Measurements from ENCODE around the gene KCTD2. TPM values are rescaled to one million over a fixed set of nuclear protein-coding genes. Genes with fewer than 3 reads are reported as not detected.
A peak's percentile ranks its signal among the peaks of the same experiment; 100 is the strongest.

KCTD2 gene
- total and polyA plus RNA-seq, 2 of the 13 experiments (the other 11 are each of a cell fraction or from before 2014, with no cell fraction given), result 28.3 to 32.6 TPM

DNA sequence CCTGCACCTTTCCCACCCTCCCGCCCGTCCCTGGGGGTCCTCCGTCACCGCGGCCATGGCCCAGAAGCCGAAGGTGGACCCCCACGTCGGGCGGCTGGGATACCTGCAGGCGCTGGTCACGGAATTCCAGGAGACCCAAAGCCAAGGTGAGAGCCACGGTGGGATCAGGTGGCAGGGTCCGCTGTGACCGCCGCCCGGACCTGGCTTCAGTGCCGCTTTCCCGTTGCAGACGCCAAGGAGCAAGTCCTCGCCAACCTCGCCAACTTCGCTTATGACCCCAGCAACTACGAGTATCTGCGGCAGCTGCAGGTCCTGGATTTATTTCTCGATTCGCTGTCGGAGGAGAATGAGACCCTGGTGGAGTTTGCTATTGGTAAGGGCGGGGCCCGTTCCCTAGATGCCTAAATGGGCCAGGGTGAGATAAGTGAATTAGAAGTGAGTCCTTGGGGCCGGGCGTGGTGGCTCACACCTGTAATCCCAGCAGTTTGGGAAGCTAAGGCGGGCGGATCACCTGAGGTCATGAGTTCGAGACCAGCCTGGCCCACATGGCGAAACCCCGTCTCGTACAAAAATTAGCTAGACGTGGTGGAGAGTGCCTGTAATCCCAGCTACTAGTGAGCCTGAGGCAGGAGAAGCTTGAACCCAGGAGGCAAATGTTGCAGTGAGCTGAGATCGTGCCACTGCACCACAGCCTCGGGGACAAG lies 63.4 kb downstream of the KCTD2 start (continued):
- TF ChIP-seq, protein P1, sequence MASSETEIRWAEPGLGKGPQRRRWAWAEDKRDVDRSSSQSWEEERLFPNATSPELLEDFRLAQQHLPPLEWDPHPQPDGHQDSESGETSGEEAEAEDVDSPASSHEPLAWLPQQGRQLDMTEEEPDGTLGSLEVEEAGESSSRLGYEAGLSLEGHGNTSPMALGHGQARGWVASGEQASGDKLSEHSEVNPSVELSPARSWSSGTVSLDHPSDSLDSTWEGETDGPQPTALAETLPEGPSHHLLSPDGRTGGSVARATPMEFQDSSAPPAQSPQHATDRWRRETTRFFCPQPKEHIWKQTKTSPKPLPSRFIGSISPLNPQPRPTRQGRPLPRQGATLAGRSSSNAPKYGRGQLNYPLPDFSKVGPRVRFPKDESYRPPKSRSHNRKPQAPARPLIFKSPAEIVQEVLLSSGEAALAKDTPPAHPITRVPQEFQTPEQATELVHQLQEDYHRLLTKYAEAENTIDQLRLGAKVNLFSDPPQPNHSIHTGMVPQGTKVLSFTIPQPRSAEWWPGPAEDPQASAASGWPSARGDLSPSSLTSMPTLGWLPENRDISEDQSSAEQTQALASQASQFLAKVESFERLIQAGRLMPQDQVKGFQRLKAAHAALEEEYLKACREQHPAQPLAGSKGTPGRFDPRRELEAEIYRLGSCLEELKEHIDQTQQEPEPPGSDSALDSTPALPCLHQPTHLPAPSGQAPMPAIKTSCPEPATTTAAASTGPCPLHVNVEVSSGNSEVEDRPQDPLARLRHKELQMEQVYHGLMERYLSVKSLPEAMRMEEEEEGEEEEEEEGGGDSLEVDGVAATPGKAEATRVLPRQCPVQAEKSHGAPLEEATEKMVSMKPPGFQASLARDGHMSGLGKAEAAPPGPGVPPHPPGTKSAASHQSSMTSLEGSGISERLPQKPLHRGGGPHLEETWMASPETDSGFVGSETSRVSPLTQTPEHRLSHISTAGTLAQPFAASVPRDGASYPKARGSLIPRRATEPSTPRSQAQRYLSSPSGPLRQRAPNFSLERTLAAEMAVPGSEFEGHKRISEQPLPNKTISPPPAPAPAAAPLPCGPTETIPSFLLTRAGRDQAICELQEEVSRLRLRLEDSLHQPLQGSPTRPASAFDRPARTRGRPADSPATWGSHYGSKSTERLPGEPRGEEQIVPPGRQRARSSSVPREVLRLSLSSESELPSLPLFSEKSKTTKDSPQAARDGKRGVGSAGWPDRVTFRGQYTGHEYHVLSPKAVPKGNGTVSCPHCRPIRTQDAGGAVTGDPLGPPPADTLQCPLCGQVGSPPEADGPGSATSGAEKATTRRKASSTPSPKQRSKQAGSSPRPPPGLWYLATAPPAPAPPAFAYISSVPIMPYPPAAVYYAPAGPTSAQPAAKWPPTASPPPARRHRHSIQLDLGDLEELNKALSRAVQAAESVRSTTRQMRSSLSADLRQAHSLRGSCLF (CRISPR knock-in tag; IDR thresholded peaks at IDR 0.05; ENCODE audit: borderline replicate concordance), result no peak
- TF ChIP-seq ZNF260 (CRISPR knock-in tag; IDR thresholded peaks at IDR 0.05; ENCODE audit: borderline replicate concordance, low read depth), result no peak
- TF ChIP-seq PRDM10 (CRISPR knock-in tag; IDR thresholded peaks at IDR 0.05; ENCODE audit: low read depth), result no peak
- no peak for TF ChIP-seq RXRB (CRISPR knock-in tag; IDR thresholded peaks at IDR 0.05; ENCODE audit: borderline replicate concordance)
- no peak for TF ChIP-seq AKAP8 (CRISPR knock-in tag; IDR thresholded peaks at IDR 0.05)
- no peak for TF ChIP-seq FOXJ3 (CRISPR knock-in tag; IDR thresholded peaks at IDR 0.05; ENCODE audit: borderline replicate concordance)
- TF ChIP-seq ZNF761 (CRISPR knock-in tag; conservative IDR thresholded peaks at IDR 0.05), result no peak
- 0 out of 2 replicates have a peak, but pooled peaks have one; percentile 0 for TF ChIP-seq ZNF891 (CRISPR knock-in tag; IDR thresholded peaks at IDR 0.05)
- TF ChIP-seq NFYB (CRISPR knock-in tag; IDR thresholded peaks at IDR 0.05), result no peak
- no peak for TF ChIP-seq ZNF326 (CRISPR knock-in tag; IDR thresholded peaks at IDR 0.05; ENCODE audit: borderline replicate concordance)
- no peak for TF ChIP-seq HDAC6 (IDR thresholded peaks at IDR 0.05; ENCODE audit: low read depth, low read length)
- no peak for TF ChIP-seq ZKSCAN1 (IDR thresholded peaks at IDR 0.05; ENCODE audit: low read length)
- no peak for TF ChIP-seq SP4 (CRISPR knock-in tag; IDR thresholded peaks at IDR 0.05)
- no peak for TF ChIP-seq ZNF10 (CRISPR knock-in tag; IDR thresholded peaks at IDR 0.05; ENCODE audit: borderline replicate concordance, low read depth)
- no peak for TF ChIP-seq EZH2 (conservative IDR thresholded peaks at IDR 0.05; ENCODE audit: low read depth, low read length)
- TF ChIP-seq HNF4G (IDR thresholded peaks at IDR 0.05; ENCODE audit: borderline replicate concordance, low read depth, low read length), result no peak
- no peak for TF ChIP-seq HNF4G (CRISPR knock-in tag; IDR thresholded peaks at IDR 0.05; ENCODE audit: borderline replicate concordance, low read depth)
- TF ChIP-seq GATAD2A (CRISPR knock-in tag; IDR thresholded peaks at IDR 0.05), result no peak
- no peak for TF ChIP-seq ZNF331 (CRISPR knock-in tag; IDR thresholded peaks at IDR 0.05)
- TF ChIP-seq MXD4 (CRISPR knock-in tag; IDR thresholded peaks at IDR 0.05), result no peak
- peak; percentile 87 for TF ChIP-seq ZNF460 (CRISPR knock-in tag; IDR thresholded peaks at IDR 0.05; ENCODE audit: borderline replicate concordance)
- TF ChIP-seq ZKSCAN5 (CRISPR knock-in tag; IDR thresholded peaks at IDR 0.05), result no peak

Data from HepG2 (cell line).